AG04450 (cell line): ENCODE results near the gene BCAR3. TPM values are rescaled to one million over a fixed set of nuclear protein-coding genes. Genes with fewer than 3 reads are reported as not detected.

Source experiments
- CTCF ChIA-PET: fragments of 300-600, 350-600 bp; formaldehyde crosslinking; extraction: SDS; loops from one replicate; lab custom pipeline; 2022; ENCODE audit warnings: antibody characterized with exemption, inconsistent platforms; lab: Charles Lee
- POLR2A ChIA-PET: fragments of 350-600 bp; formaldehyde crosslinking; extraction: SDS; loops from one replicate; lab custom pipeline; 2021; ENCODE audit warnings: antibody characterized with exemption, inconsistent platforms; lab: Yijun Ruan, JAX
- DNase-seq: peaks from one replicate; pipeline ENCODE4 v3.0.0-alpha.2; 2011; ENCODE audit warnings: low read depth, low spot score
- H3K27ac ChIP-seq: one replicate; pipeline ENCODE4 v1.5.1; 2012; ENCODE audit warnings: low read depth, low read length, control low read depth
- H3K27me3 ChIP-seq: one replicate; pipeline ENCODE4 v1.6.0; 2012; ENCODE audit warnings: low read length; ENCODE audit not compliant: control insufficient read depth, insufficient read depth
- H3K4me3 ChIP-seq: 2 replicates; pipeline ENCODE4 v1.5.1; 2011; ENCODE audit warnings: mild to moderate bottlenecking, low read depth, low read length, control low read depth
- H3K9me3 ChIP-seq: 2 replicates; pipeline ENCODE4 v1.5.1; 2012; ENCODE audit warnings: low read length; ENCODE audit not compliant: control insufficient read depth, insufficient read depth
- polyA plus RNA-seq: library from polyadenylated mRNA; depleted of rRNA; stranded (reverse); fragments of >200 nt; gene quantifications from 2 replicates; pipeline ENCODE4 v1.2.3, GENCODE V29; 2011
- TF ChIP-seq, protein P1 (sequence below): IDR thresholded peaks from 2 replicates; pipeline ENCODE4 v1.5.1; 2011; ENCODE audit warnings: low read depth, low read length, control low read depth, inconsistent platforms

Gene BCAR3
- polyA plus RNA-seq, 1 experiment: 20.6 TPM

DNA sequence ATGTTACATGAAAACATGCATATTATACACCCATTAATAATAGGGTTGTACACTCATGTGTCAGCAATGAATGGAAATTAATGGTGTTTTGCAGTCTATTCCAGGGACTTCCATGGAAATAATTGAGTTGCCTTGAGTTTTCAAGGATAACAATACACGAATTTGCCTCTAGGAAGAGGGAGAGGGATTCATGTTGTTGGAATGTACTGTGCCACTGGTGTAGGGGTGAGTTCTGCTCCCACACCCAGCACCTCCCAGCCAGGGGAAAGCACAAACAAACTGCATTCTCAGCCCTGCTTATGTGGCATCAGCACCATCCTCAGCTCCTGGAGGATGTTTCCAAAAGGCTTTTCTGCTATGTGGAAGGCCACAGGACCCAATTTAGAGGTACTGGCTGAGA is 57.8 kb downstream of the BCAR3 start:
- H3K4me3 ChIP-seq: no peak overlapping the region
- DNase-seq: no peak
- H3K27me3 ChIP-seq: no peaks in the 10 kb centered on the region
- CTCF ChIA-PET: interaction anchor here (1.3 to 2.3 kb wide), 2 partner anchors 190 to 220 kb away, joined by 3 to 11 read pairs; no protein-coding TSS in a partner anchor
- H3K27ac ChIP-seq: no peak overlapping the region
- H3K9me3 ChIP-seq: no peaks in the 10 kb centered on the region
- TF ChIP-seq, protein P1, sequence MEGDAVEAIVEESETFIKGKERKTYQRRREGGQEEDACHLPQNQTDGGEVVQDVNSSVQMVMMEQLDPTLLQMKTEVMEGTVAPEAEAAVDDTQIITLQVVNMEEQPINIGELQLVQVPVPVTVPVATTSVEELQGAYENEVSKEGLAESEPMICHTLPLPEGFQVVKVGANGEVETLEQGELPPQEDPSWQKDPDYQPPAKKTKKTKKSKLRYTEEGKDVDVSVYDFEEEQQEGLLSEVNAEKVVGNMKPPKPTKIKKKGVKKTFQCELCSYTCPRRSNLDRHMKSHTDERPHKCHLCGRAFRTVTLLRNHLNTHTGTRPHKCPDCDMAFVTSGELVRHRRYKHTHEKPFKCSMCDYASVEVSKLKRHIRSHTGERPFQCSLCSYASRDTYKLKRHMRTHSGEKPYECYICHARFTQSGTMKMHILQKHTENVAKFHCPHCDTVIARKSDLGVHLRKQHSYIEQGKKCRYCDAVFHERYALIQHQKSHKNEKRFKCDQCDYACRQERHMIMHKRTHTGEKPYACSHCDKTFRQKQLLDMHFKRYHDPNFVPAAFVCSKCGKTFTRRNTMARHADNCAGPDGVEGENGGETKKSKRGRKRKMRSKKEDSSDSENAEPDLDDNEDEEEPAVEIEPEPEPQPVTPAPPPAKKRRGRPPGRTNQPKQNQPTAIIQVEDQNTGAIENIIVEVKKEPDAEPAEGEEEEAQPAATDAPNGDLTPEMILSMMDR: no peak
- POLR2A ChIA-PET: interaction anchor here (1.1 kb wide), 1 partner anchor 222 kb away, joined by 3 read pairs; no protein-coding TSS in a partner anchor

DNA sequence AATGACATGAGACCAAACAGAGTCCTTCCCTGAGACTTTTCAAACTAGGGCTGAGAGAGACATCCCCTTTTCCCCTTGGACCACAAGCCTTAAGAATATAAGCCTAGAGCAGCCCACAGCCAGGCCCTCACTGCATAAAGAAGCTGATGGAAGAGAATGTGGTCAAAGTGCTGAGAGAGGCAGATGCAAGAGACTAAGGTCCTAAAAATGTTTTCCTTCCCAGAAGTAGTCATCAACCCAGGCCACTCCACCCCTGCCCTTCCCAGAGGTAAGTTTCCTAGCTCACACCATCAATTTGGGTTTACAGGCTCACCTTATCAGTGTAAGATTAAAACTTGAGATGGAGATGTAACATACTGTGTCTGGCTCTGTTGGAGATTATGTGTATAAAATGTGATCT is 58.2 kb downstream of the BCAR3 start:
- CTCF ChIA-PET: interaction anchor here (1.1 to 2.3 kb wide), 3 partner anchors 191 to 319 kb away, joined by 3 to 11 read pairs (median 4); no protein-coding TSS in a partner anchor
- TF ChIP-seq, protein P1: no peak
- Histone ChIP-seq H3K9me3 (no peaks in the 10 kb centered on the region), H3K4me3 (no peak overlapping the region), H3K27ac (no peak overlapping the region), H3K27me3 (no peaks in the 10 kb centered on the region)
- POLR2A ChIA-PET: interaction anchor here (1.1 kb wide), 1 partner anchor 222 kb away, joined by 3 read pairs; no protein-coding TSS in a partner anchor
- no peak for DNase-seq

DNA sequence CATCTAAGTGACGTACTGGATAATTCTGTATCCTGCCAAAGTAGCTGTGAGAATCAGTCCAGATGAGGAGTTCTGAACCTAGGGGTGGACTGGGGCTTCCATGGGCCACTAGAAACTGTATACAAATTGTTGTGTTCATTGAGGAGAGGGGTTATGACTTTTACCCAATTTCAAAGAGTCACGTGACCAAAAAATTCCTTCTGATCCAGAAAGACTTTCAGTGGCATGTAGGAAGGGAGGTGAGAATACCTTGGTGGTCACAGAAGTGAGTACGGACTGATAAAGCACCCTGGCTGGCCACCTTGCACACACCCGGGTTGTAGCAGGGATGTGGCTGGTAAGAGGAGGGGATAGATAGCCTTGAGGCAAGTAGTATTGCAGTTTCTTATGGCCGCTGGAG is 60.4 kb downstream of the BCAR3 start:
- ChIA-PET POLR2A (no interaction called here), CTCF (interaction anchor here (1.0 to 2.2 kb wide), 4 partner anchors 8 to 222 kb away, joined by 3 to 14 read pairs (median 4); no protein-coding TSS in a partner anchor)
- no peak overlapping the region for H3K27ac ChIP-seq
- H3K27me3 ChIP-seq: no peaks in the 10 kb centered on the region
- no peak for DNase-seq
- TF ChIP-seq, protein P1: no peak
- no peaks in the 10 kb centered on the region for H3K9me3 ChIP-seq
- no peak overlapping the region for H3K4me3 ChIP-seq

DNA sequence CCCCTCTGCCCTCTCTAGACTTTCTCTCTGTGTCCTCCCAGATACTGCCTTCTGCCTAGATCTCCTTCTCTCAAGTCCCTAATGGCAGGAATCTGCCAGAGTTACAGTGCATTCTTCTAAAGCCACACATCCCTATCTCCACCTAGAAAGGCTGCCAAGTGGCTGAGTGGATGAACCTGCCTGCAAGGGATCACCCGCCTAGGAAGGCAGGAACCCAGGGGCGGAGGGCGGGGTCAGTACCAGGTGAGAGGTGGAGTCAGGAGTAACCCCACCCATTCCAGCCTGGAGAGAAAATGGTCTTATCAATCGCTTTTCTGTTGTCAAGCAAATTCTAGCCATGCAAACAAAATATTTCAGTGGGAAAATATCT is 60.8 kb downstream of the BCAR3 start:
- TF ChIP-seq, protein P1: peak; percentile 7; the same call in 1 of the 2 replicates
- POLR2A ChIA-PET: no interaction called here
- Histone ChIP-seq H3K27ac (no peak overlapping the region), H3K9me3 (no peaks in the 10 kb centered on the region), H3K4me3 (no peak overlapping the region), H3K27me3 (no peaks in the 10 kb centered on the region)
- CTCF ChIA-PET: interaction anchor here (1.0 to 2.2 kb wide), 4 partner anchors 9 to 224 kb away, joined by 3 to 14 read pairs (median 4); no protein-coding TSS in a partner anchor
- no peak for DNase-seq

DNA sequence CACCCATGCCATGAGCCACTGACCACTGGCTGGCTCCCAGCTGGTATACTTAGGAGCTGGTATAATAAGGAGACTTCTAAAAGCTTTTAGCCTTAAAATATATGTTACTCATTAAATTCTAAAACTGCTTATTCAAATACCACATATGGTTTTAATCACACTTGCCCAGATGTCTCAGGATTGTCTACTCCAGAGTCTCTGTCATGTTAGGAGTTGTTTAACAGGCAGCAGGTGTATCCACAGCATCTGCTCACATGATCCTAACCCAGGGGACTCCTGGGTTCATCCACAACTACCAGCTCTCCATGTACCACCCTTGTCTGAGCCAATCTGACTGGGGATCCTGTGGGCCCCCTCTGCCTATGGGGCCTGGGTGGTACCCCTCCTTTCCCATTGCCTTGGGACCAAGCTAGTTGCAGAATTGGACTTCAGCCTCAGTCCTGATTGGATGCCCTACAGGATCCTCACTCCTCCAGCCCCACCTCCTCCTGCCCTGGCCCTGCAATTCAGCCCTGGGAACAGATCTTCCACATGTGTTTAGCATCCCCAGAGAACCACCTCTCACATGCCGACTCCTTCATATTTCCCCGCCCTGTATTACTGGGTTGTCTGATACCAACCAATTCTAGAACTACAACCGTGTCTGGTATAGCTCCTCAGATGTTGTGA is 61.3 kb downstream of the BCAR3 start:
- H3K27me3 ChIP-seq: no peaks in the 10 kb centered on the region
- ChIA-PET CTCF (interaction anchor here (0.5 to 2.2 kb wide), 6 partner anchors 9 to 315 kb away, joined by 3 to 14 read pairs (median 4); no protein-coding TSS in a partner anchor), POLR2A (interaction anchor here (0.6 kb wide), 1 partner anchor 963 kb away, joined by 4 read pairs; no protein-coding TSS in a partner anchor)
- no peak for DNase-seq
- H3K4me3 ChIP-seq: no peak overlapping the region
- TF ChIP-seq, protein P1: no peak
- H3K9me3 ChIP-seq: no peaks in the 10 kb centered on the region
- no peak overlapping the region for H3K27ac ChIP-seq
